GM19023 (cell line): ENCODE data around the gene KCNA3.
"Not testable (repeated sequence)": the region's sequence is repeated elsewhere in the genome, so short reads cannot be mapped to it uniquely, and the experiment has no call there.

Experiments
- ATAC-seq: cut with Tn5 transposase; IDR thresholded peaks from one replicate; pipeline ENCODE4 v1.9.1; 2021; ENCODE audit warnings: mild to moderate bottlenecking, moderate library complexity; ENCODE audit not compliant: unreplicated experiment

The KCNA3 gene

DNA sequence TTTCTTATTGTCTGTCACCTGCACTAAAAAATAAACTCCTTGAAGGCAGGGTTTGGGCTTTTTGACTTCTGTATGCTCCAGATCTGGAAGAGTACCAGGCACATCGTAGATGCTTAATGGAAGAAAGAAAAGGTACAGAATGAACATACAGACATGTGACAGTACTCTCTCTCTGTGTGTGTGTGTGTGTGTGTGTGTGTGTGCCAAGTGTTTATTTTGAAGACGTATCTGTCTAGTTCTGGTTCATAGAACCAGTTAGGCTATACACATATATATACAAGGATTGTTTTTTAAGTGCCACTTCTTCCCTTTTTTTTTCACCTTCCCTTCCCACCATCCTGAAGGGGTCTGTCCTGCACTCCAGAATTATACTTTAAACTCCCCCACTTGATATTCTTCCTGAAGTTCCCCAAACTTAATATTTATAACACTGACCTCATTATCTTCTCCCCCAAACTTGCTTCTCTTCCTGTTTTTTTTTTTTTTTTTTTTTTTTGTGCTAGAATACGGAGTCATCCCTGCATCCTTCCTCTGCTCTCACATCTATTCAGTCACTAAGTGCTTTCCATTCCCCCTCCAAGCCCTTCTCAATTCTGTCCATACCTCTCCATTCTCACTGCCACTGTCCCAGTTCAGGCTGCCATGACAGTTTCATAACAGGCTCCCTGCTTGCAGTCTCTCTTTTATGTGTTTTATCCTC lies 5.4 kb upstream of the KCNA3 start:
- ATAC-seq: no peak

DNA sequence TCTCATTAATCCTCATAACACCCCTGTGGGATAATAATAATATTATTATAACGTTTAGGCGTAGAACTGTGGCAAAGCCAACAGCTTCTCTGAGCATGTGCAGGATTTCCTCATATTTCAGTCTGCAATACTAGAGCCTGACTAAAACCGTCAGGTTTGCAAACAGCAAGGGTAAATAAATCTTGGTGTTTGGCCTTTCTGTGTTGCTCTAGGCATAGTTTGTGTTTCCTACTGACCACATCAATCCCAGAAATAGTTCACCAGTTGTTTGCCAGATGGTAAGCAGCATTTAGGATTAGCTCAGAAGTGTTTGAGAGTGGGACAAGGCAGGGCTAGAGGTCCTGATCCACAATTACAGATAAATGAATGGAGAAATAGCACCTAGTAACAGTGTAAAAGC lies 2.8 kb upstream of the KCNA3 start:
- ATAC-seq: no peak

DNA sequence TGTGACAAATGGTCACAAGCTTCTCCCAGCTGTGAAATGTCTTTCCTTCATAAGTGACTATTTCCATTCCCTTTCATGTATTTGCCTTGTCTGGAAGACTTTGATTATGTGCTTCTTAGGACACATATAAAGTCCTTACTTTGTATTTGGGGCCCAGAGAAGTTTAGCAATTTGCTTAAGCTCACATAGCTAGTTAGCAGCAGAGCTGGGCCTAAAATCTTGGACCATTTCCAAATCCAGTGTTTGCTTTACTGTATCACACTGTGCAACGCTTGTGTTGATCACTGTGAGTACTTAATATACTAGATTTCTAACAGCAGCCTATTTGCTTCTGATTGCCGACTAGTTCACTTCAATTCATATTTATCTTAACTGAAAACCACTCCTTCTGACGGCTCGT lies 2.2 kb upstream of the KCNA3 start:
- ATAC-seq: no peak

DNA sequence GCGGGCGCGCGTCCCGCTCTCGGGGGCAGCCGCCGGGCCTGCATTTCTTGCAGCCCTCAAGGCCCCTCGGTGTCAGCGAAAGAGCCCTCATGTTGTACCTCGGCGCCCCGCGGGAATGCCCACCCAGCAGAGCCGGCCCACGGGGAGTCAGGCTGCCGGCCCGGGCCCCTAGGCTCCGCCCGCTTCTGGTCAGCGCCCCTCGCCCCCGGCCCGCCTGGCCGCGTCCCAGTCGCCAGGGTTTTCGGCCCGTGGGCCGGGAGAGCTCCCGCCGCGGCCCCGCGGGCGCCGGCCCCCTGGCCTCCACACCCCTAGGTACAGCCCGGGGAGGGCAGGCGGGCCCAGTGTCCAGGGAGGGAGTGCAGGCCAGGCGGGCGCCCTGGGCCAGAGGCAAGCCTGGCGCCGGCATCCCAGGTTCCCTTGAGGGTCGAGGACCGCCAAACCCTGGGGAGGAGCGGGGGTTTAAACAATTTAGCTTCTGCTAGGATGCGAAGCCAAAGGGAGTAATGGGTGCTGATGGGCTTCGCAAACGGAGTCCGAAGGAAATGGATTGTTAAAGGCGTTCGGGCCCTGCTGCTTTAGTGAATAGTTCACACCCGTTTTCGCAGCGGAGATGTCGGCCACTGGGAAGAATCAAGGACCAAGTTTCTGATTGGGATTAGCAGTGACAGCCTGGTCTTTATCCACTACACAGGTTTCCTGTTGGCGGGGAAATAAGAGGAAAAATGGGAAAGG lies 486 bp upstream of the KCNA3 start:
- no peak for ATAC-seq

DNA sequence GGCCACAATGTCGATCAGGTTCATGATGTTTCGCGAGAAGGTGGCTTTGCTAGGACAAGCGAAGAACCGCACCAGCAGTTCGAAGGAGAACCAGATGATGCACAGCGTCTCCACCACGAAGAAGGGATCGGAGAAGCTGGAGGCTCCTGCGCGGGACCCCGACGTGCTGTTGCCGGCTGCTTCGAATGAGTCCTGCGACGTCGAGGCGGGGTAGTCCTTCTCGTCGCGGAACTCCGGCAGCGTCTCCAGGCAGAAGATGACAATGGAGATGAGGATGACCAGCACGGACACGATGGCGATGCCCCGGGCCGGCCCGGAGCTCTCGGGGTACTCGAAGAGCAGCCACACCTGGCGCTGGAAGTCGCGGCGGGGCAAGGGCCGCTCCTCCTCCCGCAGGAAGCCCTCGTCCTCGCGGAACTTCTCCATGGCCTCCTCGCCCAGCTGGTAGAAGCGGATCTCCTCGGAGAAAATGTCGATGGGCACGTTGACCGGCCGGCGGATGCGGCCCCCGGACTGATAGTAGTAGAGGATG lies 869 bp downstream of the KCNA3 start:
- no peak for ATAC-seq

DNA sequence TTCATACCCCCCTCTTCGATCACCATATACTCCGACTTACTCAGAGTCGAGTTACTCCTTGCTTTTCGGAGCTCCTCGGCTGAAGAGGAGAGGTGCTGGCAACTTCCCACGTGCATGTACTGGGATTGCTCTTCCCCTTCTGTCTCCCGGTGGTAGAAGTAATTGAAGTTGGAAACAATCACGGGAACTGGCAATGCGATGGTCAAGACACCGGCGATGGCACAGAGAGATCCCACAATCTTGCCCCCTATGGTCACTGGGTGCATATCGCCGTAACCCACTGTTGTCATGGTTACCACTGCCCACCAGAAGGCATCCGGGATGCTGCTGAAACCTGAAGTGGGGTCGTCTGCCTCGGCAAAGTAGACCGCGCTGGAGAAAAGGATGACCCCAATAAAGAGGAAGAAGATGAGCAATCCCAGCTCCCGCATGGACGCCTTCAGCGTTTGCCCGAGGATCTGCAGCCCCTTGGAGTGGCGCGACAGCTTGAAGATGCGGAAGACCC lies 1.5 kb downstream of the KCNA3 start:
- ATAC-seq: no peak

DNA sequence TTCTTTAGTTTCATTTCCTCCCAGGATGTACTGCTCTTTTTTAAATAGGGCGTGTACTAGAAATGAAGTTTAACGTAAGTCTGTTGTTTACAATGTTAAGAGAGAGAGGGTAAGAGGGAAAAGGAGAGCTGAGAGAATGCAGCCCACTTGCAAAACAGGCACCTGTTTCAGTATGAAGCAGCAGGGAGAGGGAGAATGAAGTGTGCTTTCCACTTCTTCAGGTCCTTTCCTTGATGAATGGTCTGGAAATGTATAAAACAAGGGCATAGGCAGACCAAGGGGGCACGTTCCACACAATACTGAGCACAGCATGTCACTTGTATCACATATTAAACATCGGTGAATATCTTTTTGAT lies 2.0 kb downstream of the KCNA3 start:
- ATAC-seq: peak; percentile 44

DNA sequence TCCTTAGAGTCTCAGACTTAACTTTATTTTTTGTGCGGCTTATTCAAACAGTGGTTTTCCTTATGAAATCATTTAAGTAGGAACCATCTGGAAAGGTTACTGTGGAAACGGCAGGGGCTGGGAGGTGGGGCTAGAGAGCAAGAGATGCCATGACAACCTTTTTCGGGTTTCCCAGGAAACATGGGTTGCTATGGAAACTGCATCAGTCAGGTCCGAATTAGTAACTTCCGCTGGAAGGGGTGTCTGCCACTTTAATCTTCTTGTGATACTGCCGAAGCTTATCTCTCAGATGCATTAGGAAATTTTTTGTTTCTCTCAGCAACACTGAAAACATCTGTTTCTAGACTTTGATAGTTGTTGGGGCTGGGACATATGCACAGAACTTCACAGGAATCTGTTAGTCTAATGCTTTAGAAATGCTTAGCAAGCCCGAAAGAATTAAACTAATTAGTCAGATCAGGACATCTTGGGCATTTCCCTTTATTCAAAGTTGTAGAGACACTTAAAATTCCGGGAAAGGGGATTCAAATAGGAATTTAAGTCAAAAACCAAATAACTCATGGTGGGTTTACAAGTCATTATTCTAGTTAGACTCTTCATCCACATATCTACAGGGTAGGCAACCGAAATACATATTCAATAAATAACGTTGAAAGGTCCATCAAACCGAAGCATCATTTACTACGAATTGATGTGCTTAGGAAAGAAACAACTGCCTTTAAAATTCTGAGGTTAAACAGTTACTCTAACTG lies 2.6 kb downstream of the KCNA3 start:
- no peak for ATAC-seq

DNA sequence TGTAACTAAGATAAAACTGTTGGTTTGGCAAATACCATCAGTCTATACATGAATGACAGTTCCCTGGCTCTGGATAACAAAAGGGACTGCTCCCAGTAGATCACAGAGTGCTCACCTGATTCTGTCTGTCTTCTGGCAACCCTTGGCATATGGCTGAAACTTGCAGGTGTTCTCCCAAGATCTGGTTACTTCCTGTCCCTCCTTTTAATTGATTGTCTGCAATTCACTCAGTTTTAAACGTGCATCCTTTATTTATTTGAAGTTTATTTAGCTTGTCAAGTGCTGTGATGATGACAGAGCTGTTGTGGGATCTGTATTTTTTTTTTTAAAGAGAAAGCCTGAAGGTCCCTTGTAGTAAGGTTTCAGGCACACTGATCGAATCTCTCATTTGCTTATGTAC lies 3.4 kb downstream of the KCNA3 start:
- no peak for ATAC-seq

DNA sequence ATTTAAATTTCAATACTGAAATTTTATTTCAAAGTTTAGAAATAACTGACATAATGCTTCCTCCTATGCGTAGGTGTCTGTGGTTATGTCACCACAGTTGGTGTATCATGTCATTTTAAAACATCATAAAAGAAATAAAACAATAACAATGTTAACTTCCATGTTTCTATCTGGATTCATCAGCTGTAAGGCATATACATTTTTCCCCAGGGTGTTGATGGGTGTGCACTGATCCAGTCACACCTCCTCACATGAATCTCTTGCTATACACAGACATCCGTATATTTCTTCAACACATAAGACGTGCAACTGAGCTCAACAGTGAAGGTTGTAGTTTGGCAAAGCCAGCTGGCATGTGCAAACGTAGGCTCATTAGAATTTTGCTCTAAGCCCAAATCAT lies 6.2 kb downstream of the KCNA3 start:
- no peak for ATAC-seq

DNA sequence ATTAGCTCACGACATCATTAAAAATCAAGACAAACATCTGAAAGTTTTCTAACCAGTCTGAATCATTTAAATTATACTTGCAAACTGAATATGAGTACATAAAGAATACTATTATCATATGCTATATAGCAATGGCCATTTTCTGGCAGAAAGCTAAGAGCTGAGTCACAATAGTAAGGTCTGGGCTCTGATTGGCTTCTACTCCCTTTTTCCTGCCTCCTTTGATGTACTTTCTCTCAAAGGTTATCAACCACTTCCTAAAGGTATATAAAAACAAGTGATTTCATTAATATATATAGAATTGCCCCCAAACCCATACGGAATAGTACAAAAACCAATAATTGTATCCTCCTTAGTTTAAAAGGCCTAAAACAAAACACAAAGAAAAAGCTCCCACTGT lies 7.0 kb downstream of the KCNA3 start:
- ATAC-seq: no peak

DNA sequence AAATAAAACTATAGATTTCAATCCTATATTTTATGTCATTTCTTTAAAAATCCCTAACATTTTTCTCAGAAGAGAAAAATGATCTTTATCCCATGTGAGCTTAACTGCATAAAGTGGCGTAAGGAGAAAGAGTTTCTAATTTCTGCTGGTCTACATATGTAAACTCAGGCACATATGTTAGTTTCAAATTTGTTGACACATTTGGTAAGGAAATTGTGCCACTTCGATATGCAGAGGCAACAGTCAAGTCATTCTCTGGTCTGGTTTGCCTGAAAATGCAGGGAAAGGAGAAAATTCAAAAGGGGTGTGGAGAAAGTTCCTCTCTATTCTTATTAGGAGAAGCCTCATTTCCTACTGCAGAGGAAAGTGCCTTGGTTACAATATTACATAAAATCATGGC lies 11.5 kb downstream of the KCNA3 start:
- no peak for ATAC-seq

DNA sequence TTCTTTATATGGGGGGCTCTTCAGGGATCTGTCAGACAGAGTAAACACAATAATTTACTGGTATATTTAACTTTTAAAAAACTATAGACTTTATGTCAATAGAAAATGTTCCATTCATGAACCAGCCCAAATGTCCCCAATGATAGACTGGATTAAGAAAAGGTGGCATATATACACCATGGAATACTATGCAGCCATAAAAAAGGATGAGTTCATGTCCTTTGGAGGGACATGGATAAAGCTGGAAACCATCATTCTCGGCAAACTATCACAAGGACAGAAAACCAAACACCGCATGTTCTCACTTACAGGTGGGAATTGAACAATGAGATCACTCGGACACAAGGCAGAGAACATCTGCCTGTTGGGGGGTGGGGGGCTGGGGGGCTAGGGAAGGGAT lies 15.2 kb downstream of the KCNA3 start:
- not testable (repeated sequence) for ATAC-seq

DNA sequence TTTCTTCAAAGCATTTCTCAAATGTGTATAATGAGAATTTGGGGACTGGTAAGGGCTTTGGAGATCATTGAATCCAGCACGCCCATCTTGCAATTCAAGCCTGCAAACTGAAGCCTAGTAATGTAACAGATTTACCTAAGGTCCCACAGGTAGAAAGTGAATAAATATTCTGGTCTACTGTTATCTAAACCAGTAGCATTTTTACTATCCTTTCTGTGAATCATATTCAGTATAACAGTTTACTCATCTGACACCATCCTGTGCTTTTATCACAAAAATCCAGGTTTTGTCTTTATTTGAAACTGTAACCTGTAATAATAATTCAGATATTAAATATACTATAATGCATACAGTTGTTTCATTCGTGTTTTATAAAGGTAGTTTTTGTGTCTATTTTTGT lies 17.4 kb downstream of the KCNA3 start:
- ATAC-seq: no peak

DNA sequence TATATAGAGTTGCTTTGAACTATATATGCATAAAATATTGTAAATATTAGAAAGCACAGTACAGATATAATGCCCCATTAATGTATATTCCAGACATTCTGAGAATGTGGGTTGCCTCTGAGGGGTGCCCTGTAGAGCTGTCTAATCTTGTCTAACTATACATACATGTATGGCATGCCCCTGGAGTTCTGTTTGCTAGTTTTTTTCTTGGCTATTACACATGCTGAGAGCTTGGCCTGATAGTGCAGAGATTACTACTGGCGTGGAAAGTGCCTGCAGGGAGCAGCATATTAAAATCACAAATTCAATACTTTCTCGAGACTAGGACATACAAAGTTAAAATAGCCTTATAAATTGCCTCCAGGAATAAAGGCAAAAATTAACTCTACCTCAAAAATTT lies 24.1 kb downstream of the KCNA3 start:
- no peak for ATAC-seq

DNA sequence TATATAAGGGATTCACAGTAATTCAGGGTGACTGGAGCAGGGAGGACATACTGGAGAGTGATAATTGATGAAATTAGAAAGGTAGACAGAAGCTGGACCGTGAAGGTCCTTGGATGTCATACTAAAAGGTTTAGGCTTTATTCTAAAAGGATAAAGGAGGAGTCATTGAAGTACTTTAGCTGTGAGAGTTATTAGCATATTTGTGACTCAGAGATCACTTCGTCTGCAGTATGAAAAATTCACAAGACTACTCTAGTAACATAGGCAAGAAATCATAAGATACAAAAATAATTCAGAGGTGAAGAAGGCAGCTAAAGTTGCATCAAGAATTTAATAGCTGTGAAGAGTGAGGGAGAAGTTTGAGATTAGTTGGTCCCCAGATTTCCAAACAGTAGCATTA lies 26.3 kb downstream of the KCNA3 start:
- ATAC-seq: no peak

DNA sequence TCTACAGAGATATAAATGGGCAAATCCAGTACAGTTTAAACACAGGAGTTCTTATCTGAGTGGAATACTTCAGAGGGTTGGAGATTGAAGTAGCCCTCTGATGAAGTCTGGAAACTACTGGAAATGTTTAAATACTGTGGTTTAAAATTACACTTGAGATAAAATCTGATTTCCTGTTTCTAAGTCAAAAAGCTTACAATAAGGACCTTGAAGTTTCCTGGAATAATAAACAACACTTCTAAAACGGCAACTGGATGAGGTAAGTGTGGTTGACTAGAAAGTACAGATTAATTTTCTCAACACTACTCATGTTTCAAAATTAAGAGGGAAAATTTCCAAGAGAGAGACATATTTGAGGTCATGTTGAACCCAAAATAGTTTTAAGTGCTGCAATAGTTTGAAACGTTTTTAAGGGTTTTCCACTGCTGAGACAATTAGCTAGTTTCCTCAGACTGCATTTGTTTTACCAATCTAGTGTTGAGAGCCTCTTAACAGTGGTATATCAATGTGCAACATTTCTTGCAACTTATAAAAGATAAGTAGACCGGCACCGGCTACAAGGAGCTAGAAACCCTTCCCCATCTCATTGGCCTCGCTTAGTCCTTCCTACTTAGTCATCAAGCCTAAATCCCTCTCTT lies 27.4 kb downstream of the KCNA3 start:
- ATAC-seq: no peak

DNA sequence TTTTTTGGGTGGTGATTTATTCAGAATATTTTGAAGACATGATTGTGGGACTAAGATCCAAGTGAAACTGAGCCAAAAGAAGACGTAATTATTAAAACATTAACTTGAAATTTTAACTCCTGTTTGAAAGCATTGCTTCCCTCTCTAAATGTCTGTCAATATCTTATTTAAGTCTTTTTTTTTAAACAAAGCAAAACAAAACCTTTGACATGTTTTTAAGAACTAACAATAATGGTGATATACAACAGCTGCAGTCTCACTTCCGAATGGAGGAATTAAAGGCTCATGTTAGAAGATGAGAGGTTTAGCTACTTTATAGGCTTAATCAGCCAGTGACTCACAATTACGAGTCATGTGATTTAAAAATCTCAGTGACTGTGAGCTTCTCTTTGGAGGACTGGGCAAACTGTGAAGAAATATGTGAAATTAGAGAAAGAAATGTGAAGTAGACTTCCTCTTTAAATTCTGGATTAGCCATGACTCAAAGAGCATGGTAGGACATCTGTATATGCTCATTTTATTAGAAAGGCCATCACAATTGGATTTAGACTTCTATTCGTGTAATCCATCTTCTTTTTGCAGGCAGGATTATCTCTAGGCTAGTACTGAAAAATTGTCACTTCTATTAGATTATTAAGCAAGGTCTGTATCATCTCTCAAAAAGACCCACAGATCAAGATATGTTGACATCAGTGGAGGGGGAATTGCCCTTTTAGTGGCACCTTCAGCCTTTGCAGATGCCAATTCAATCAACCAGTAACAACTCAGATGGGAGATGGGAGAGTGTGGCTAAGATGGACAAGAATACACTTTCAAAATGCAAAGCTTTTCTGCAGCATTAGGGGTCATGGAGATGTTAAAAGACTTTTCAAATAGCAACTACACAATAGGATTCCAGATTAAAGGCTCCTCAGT lies 28.7 kb downstream of the KCNA3 start:
- no peak for ATAC-seq

DNA sequence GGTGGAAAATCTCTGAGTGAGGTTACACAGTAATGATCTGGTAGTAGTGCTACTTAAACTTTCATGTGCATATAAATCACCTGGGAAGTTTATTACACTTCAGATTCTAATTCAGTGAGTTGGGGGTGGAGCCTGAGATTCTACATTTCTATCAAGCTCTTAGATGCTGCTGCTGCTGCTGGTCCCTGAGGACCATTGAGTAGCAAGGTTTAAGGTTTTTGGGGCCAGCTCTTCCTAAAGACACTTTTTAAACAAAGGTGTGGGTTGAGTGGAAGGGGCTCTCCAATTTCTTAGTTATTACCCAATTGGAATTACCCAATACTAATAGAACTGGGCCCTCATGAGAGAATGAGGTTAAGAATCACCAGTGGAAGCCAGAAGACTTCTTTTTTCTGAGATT lies 29.5 kb downstream of the KCNA3 start:
- ATAC-seq: no peak

DNA sequence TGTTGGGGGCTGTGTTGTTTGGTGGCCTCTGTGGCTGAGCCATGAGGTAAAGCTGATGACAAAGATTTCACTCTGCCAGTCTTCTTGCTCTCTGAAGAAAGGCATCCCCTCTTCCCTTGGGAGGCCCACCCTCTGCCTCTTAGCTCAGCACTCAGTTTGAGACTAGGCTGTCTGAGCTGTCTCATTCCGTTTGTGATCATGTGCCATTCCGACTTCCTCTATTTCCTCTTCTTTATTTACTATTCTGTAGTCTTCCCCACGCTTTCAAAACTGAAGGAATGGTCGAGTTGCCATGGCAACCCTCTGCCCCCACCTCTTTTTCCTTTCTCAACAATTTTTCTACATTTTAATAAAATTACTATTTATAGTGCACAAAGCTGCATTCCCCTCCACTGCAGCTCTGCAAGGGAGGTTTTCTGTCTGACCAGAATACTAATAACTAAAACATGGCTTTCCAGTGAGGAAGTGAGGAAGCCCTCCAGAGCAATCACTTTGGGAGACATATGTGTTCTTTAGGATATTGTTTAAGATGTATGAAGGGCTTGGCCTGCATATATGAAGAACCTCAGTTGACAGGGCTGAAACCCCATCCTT lies 30.8 kb downstream of the KCNA3 start:
- no peak for ATAC-seq
